Sigmoid colon (tissue), 7 donors: Measurements from ENCODE around the gene SLC12A9. TPM values are rescaled to one million over a fixed set of nuclear protein-coding genes. Genes with fewer than 3 reads are reported as not detected.
"Not testable (repeated sequence)": the region's sequence is repeated elsewhere in the genome, so short reads cannot be mapped to it uniquely, and the experiment has no call there.

Experiments used
- DNase-seq: peaks from one replicate; pipeline ENCODE4 v3.0.0-alpha.2; 2019
- H3K27ac ChIP-seq, 4 donors: fragments of 200-600 bp; sonication (generic); one replicate each; pipeline ENCODE4 v1.5.1; 2016 to 2019; ENCODE audit warnings: mild to moderate bottlenecking in 1 of 4
- H3K27me3 ChIP-seq, 3 donors: fragments of 200-600 bp; sonication (generic); one replicate each; pipeline ENCODE4 v1.5.1; 2019; ENCODE audit warnings: mild to moderate bottlenecking in 1 of 3
- H3K36me3 ChIP-seq, 4 donors: fragments of 200-600 bp; sonication (generic); one replicate each; pipeline ENCODE4 v1.5.1; 2016 to 2019
- H3K4me1 ChIP-seq, 4 donors: fragments of 200-600 bp; sonication (generic); one replicate each; pipeline ENCODE4 v1.5.1; 2017 to 2019
- H3K4me3 ChIP-seq, 4 donors: fragments of 200-600 bp; sonication (generic); one replicate each; pipeline ENCODE4 v1.5.1; 2017 to 2019; ENCODE audit warnings: mild to moderate bottlenecking in 2 of 4, moderate library complexity in 1 of 4
- H3K9me3 ChIP-seq, 4 donors: fragments of 200-600 bp in 3 of 4; sonication (generic) in 3 of 4; one replicate each; pipeline versions ENCODE4 v1.5.1 to v1.6.1; 2013 to 2019
- EP300 ChIP-seq, 4 donors: sonication (generic); formaldehyde crosslinking; IDR thresholded peaks; one replicate each; pipeline ENCODE4 v1.6.1; 2017; ENCODE audit warnings: antibody characterized with exemption in 4 of 4
- POLR2A ChIP-seq, 2 donors: fragments of 450-650 bp; IDR thresholded peaks; one replicate each; pipeline ENCODE4 v1.6.1; 2016; ENCODE audit warnings: antibody characterized with exemption in 2 of 2, mild to moderate bottlenecking in 2 of 2, moderate library complexity in 2 of 2
- POLR2AphosphoS5 ChIP-seq, 4 donors: sonication (generic); formaldehyde crosslinking; IDR thresholded peaks; one replicate each; pipeline ENCODE4 v1.6.1; 2017; ENCODE audit warnings: antibody characterized with exemption in 4 of 4
- WGBS, 2 donors: extraction: QIAGEN DNeasy Blood & Tissue Kit; methylation state at CpG; one replicate each; pipeline ENCODE4 v1.1.7; 2013; 5-methylcytosine and 5-hydroxymethylcytosine counted together
- intact Hi-C: fragments of 100-400 bp; cut with DNase I; formaldehyde crosslinking; loops from one replicate; pipeline ENCODE4 v1.15.1; 2023
- polyA plus RNA-seq, 3 donors: library from polyadenylated mRNA; stranded (reverse); fragments of 200-250 nt; gene quantifications; one replicate each; pipeline ENCODE4 v1.2.3, GENCODE V29; 2013
- total RNA-seq, 4 donors: library from RNA; depleted of rRNA; stranded (reverse); fragments of >200 nt; gene quantifications; one replicate each; pipeline ENCODE4 v1.1.0, GENCODE V29; 2016
- TF ChIP-seq, protein P1 (sequence below), 4 experiments: fragments of 450-650 bp in 3 of 4; fragments of 200-600 bp in 1 of 4; IDR thresholded peaks; one replicate each; pipeline ENCODE4 v1.5.1; 2016 to 2019; ENCODE audit warnings: antibody characterized with exemption in 4 of 4, mild to moderate bottlenecking in 3 of 4, moderate library complexity in 2 of 4
- donor health status: healthy with polysubstance abuse.
- donor health status: Bipolar disorder and iron deficiency.
- donor health status: healthy.

The SLC12A9 gene
- total and polyA plus RNA-seq, 7 donors, result 2.5 to 34.2 (median 12.1) TPM

DNA sequence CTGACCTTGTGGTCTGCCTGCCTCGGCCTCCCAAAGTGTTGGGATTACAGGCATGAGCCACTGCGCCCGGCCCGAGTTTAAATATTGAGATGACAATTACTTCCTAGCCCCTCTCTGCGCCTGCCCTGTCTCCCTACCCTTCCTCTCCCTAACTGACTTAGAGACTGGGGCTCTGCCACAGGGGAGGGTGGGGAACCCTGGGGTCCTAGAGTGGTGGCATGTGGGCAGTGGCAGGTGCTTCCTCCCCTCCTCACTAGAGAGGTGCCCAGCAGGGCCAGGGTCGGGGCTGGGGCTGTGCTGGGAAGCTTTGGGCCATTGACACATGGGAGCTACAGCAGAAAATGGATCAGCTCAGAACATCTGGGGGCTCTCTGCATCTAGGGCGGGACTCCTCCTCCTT, 50.1 kb downstream of the SLC12A9 start:
- H3K9me3 ChIP-seq, result no peaks in the 10 kb centered on the region
- H3K36me3 ChIP-seq, result no peaks in the 10 kb centered on the region
- no peak for DNase-seq
- H3K4me3 ChIP-seq, result no peak overlapping the region
- TF ChIP-seq POLR2AphosphoS5 (IDR thresholded peaks at IDR 0.05), result no peak
- TF ChIP-seq EP300 (IDR thresholded peaks at IDR 0.05), result no peak
- TF ChIP-seq POLR2A (IDR thresholded peaks at IDR 0.05), result no peak
- TF ChIP-seq, protein P1, sequence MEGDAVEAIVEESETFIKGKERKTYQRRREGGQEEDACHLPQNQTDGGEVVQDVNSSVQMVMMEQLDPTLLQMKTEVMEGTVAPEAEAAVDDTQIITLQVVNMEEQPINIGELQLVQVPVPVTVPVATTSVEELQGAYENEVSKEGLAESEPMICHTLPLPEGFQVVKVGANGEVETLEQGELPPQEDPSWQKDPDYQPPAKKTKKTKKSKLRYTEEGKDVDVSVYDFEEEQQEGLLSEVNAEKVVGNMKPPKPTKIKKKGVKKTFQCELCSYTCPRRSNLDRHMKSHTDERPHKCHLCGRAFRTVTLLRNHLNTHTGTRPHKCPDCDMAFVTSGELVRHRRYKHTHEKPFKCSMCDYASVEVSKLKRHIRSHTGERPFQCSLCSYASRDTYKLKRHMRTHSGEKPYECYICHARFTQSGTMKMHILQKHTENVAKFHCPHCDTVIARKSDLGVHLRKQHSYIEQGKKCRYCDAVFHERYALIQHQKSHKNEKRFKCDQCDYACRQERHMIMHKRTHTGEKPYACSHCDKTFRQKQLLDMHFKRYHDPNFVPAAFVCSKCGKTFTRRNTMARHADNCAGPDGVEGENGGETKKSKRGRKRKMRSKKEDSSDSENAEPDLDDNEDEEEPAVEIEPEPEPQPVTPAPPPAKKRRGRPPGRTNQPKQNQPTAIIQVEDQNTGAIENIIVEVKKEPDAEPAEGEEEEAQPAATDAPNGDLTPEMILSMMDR (IDR thresholded peaks at IDR 0.05), result no peak
- H3K4me1 ChIP-seq, result no peaks in the 10 kb centered on the region
- H3K27ac ChIP-seq, result no peak overlapping the region
- 54 to 76% methylated on average over 7 of the region's 7 CpGs for WGBS, 2 donors
- intact Hi-C loops, result no loop called here
- peaks cover 4 to 44% (median 15%) of the 10 kb centered on the region in 3 donors for H3K27me3 ChIP-seq

DNA sequence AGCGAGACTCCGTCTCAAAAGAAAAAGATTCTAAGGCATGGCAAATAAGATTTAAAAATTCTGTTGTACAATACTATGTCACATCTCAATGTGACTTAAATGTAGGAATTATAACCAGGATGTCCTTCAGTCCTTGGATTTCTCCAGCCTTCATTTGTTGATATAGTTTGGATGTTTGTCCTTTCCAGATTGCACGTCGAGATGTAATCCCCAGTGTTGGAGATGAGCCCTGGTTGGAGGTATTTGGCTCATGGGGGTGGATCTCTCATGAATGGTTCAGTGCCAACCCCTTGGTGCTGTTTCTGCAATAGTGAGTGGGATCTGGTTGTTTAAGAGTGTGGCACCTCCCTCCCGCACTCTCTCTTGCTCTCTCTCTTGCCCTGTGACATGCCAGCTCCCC, 56.0 kb downstream of the SLC12A9 start:
- H3K36me3 ChIP-seq, result no peaks in the 10 kb centered on the region
- no peaks in the 10 kb centered on the region for H3K27me3 ChIP-seq
- H3K9me3 ChIP-seq, result no peaks in the 10 kb centered on the region
- no peaks in the 10 kb centered on the region for H3K4me1 ChIP-seq
- no peak for DNase-seq
- WGBS, 2 donors, result 96 to 98% methylated on average over 5 of the region's 5 CpGs
- intact Hi-C loops, result no loop called here
- no peak overlapping the region for H3K4me3 ChIP-seq
- TF ChIP-seq, protein P1 (IDR thresholded peaks at IDR 0.05), result no peak
- TF ChIP-seq POLR2A (IDR thresholded peaks at IDR 0.05) (no peak), EP300 (IDR thresholded peaks at IDR 0.05) (no peak), POLR2AphosphoS5 (IDR thresholded peaks at IDR 0.05) (no peak)
- no peak overlapping the region for H3K27ac ChIP-seq

DNA sequence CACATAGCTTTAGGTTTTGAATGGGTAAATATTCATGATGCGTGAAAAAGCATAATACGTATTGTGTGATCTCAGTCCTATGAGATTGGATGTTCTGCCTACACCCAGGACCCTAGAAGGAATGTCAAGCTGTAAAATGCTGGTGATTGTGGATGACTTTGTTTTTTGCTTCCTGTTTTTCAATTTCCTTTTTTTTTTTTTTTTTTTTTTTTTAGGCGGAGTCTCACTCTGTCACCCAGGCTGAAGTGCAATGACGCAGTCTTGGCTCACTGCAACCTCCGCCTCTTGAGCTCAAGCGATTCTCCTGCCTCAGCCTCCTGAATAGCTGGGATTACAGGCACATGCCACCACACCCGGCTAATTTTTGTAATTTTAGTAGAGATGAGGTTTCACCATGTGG, 57.9 kb downstream of the SLC12A9 start:
- H3K36me3 ChIP-seq, H3K4me1 ChIP-seq, intact Hi-C loops, H3K27me3 ChIP-seq, H3K9me3 ChIP-seq, H3K4me3 ChIP-seq, DNase-seq, H3K27ac ChIP-seq: not testable (repeated sequence)
- 19 to 46% methylated on average over 7 of the region's 7 CpGs for WGBS, 2 donors

DNA sequence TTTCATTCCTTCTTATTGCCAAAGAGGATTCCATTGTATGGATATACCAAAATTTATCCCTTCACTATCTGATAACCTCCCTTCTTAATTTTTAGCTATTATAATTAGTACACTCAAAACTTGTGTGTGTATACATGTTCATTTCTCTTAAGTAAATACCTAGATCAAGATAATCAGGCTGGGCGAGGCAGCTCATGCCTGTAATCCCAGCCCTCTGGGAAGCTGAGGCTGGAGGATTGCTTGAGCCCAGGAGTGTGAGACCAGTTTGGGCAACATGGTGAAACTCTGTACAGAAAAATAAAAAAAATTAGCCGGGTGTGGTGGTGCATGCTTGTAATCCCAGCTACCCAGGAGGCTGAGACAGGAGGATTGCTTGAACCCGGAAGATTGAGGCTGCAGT, 59.0 kb downstream of the SLC12A9 start:
- intact Hi-C loops, result no loop called here
- 38 to 85% methylated on average over 3 of the region's 3 CpGs for WGBS, 2 donors
- TF ChIP-seq POLR2A (IDR thresholded peaks at IDR 0.05) (no peak), POLR2AphosphoS5 (IDR thresholded peaks at IDR 0.05) (no peak), EP300 (IDR thresholded peaks at IDR 0.05) (no peak)
- TF ChIP-seq, protein P1 (IDR thresholded peaks at IDR 0.05), result no peak
- Histone ChIP-seq H3K9me3 (no peaks in the 10 kb centered on the region), H3K4me1 (no peaks in the 10 kb centered on the region), H3K27ac (no peak overlapping the region), H3K4me3 (no peak overlapping the region), H3K36me3 (no peaks in the 10 kb centered on the region), H3K27me3 (peaks cover 0 to 6% (median 5%) of the 10 kb centered on the region in 3 donors)
- DNase-seq, result no peak

DNA sequence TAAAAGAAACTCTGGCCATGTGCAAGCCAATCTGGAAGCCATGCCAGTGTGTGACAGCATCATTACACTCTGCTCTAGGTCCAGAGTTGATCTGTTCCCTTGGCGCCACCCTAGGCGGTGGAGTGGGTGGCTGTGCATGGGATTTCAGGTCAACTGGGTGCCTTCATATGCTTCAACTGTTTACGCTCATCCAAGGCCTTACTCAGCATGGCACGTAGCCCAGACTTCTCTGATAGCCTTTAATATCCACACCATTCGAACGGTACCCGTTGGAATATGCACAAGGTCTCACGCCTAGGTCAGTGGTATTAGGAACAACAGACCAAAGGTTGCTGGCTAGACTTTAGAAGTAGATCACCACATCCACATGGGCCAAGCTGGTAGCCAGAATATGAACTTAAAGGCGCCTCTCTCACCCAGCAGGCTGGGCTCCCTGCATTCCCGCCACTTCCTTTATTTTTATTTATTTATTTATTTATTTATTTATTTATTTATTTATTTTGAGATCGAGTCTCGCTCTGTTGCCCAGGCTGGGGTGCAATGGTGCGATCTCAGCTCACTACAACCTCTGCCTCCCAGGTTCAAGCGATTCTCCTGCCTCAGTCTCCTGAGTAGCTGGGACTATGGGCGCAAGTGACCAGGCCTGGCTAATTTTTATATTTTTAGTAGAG, 61.8 kb downstream of the SLC12A9 start:
- Histone ChIP-seq H3K27ac (no peak overlapping the region), H3K4me1 (no peaks in the 10 kb centered on the region), H3K27me3 (peaks cover 0 to 10% (median 5%) of the 10 kb centered on the region in 3 donors), H3K4me3 (no peak overlapping the region), H3K36me3 (no peaks in the 10 kb centered on the region), H3K9me3 (no peaks in the 10 kb centered on the region)
- TF ChIP-seq POLR2A (IDR thresholded peaks at IDR 0.05) (no peak), POLR2AphosphoS5 (IDR thresholded peaks at IDR 0.05) (no peak), EP300 (IDR thresholded peaks at IDR 0.05) (no peak)
- TF ChIP-seq, protein P1 (IDR thresholded peaks at IDR 0.05), result no peak
- WGBS, 2 donors, result 85 to 92% methylated on average over 15 of the region's 15 CpGs
- DNase-seq, result no peak
- intact Hi-C loops, result no loop called here
